K562 (cell line): ENCODE data around the gene STK11. TPM values are rescaled to one million over a fixed set of nuclear protein-coding genes. Genes with fewer than 3 reads are reported as not detected.

Experiments used
- DMBX1 ChIP-seq: fragments of 250-450 bp; sonication (Bioruptor Pico); IDR thresholded peaks from 2 replicates; pipeline ENCODE4 v1.8.0; 2022; ENCODE audit warnings: inconsistent platforms, mild to moderate bottlenecking, moderate library complexity, borderline replicate concordance
- GABPA ChIP-seq: fragments of 200-800 bp; sonication (Bioruptor generic); conservative IDR thresholded peaks from 2 replicates; pipeline ENCODE4 v1.6.1; 2016; ENCODE audit warnings: low read depth, missing genetic modification characterization, missing compliant biosample characterization
- HMG20B ChIP-seq: fragments of 250-450 bp; sonication (Bioruptor Pico); IDR thresholded peaks from 2 replicates; pipeline ENCODE4 v1.5.0; 2021; ENCODE audit warnings: mild to moderate bottlenecking
- MLLT1 ChIP-seq, 2 experiments: fragments of 450-650 bp; IDR thresholded peaks; 2 replicates each; pipeline ENCODE4 v1.6.1; 2016
- SMARCA5 ChIP-seq: fragments of 450-650 bp; IDR thresholded peaks from 2 replicates; pipeline ENCODE4 v1.6.1; 2016
- USF2 ChIP-seq: sonication (generic); formaldehyde crosslinking; IDR thresholded peaks from 2 replicates; pipeline ENCODE4 v1.5.0; 2020; ENCODE audit warnings: missing genetic modification reagents
- ZBTB40 ChIP-seq, 2 experiments: fragments of 450-650 bp in 1 of 2; sonication (generic) in 1 of 2; formaldehyde crosslinking in 1 of 2; IDR thresholded peaks; 2 replicates each; pipeline versions ENCODE4 v1.7.1 to v1.9.0; 2016 to 2022; ENCODE audit warnings: inconsistent platforms in 1 of 2, mild to moderate bottlenecking in 1 of 2, missing genetic modification reagents in 1 of 2
- ZKSCAN8 ChIP-seq: fragments of 200-800 bp; sonication (Bioruptor generic); IDR thresholded peaks from 2 replicates; pipeline ENCODE4 v1.6.1; 2016; ENCODE audit warnings: missing genetic modification characterization, missing compliant biosample characterization
- ZNF184 ChIP-seq: sonication (generic); formaldehyde crosslinking; IDR thresholded peaks from 2 replicates; pipeline ENCODE4 v1.5.0; 2020; ENCODE audit warnings: missing genetic modification reagents
- polyA plus RNA-seq, 8 experiments: library from polyadenylated mRNA; depleted of rRNA in 4 of 8; stranded (reverse) in 5 of 8; unstranded in 3 of 8; fragments of >200 nt; fragmentation: Nextera tagmentation in 2 of 8; fragmentation: Illumina TruSeq in 1 of 8; extraction: Ambion mirVana in 2 of 8; extraction: Trizol in 1 of 8; gene quantifications; 2 replicates each; pipeline versions ENCODE4 v1.2.1 to v1.2.3, GENCODE V29; 2011 to 2014; ENCODE audit warnings: inconsistent platforms in 1 of 8, missing spikeins in 1 of 8
- total RNA-seq, 7 experiments: library from RNA; depleted of rRNA in 6 of 7; stranded (reverse); fragments of >200 nt in 6 of 7; fragmentation: Illumina TruSeq in 2 of 7; extraction: Trizol in 2 of 7; gene quantifications; 2 replicates each; pipeline versions ENCODE4 v1.2.1 to v1.2.3, GENCODE V29; 2011 to 2021; ENCODE audit warnings: low replicate concordance in 1 of 7

The STK11 gene
- total and polyA plus RNA-seq, 9 of the 15 experiments (the other 6 are each of a cell fraction or from before 2014, with no cell fraction given): 0.15 to 96.5 (median 31.7) TPM

- TF ChIP-seq ZBTB40 (IDR thresholded peaks at IDR 0.05) (peak; percentile 76), ZBTB40 (CRISPR knock-in tag; IDR thresholded peaks at IDR 0.05) (0 out of 2 replicates have a peak, but pooled peaks have one; percentile 22), GABPA (peak; percentile 85), DMBX1 (CRISPR knock-in tag) (no peak), MLLT1 (IDR thresholded peaks at IDR 0.05) (no peak), HMG20B (CRISPR knock-in tag) (no peak), USF2 (CRISPR knock-in tag) (no peak), SMARCA5 (no peak), ZKSCAN8 (no peak), ZNF184 (CRISPR knock-in tag) (no peak)
These were observed 53.8 kb downstream of the STK11 start (continued) for GRCh38 chr19:1259206-1259875.
